Gastroesophageal sphincter (tissue), 3 donors: ENCODE data around the gene NRAP.

ENCODE experiments used
- CTCF ChIP-seq, 4 experiments: fragments of 200-600 bp in 2 of 4; fragments of 450-650 bp in 2 of 4; sonication (generic) in 1 of 4; IDR thresholded peaks; one replicate each; pipeline ENCODE4 v1.5.1; 2017 to 2019; ENCODE audit warnings: antibody characterized with exemption in 4 of 4, mild to moderate bottlenecking in 2 of 4, moderate library complexity in 2 of 4
- EP300 ChIP-seq: sonication (generic); formaldehyde crosslinking; IDR thresholded peaks from one replicate; pipeline ENCODE4 v1.6.1; 2017; ENCODE audit warnings: antibody characterized with exemption, mild to moderate bottlenecking
- POLR2A ChIP-seq, 2 donors: fragments of 450-650 bp; IDR thresholded peaks; one replicate each; pipeline ENCODE4 v1.6.1; 2017; ENCODE audit warnings: antibody characterized with exemption in 2 of 2, mild to moderate bottlenecking in 2 of 2, moderate library complexity in 1 of 2

- TF ChIP-seq CTCF (IDR thresholded peaks at IDR 0.05) (no peak), EP300 (no peak), POLR2A (IDR thresholded peaks at IDR 0.05) (no peak)
Measured at GRCh38 chr10:113557424-113557862, 106.4 kb downstream of the NRAP start.
